Psoas muscle (tissue), 8 donors: Measurements from ENCODE around the gene DNM3. TPM values are rescaled to one million over a fixed set of nuclear protein-coding genes. Genes with fewer than 3 reads are reported as not detected.

ENCODE experiments used
- ATAC-seq, 4 donors: fragments of 200-7000 bp; cut with Tn5 transposase; one replicate each; pipeline ENCODE4 v1.9.1; 2020; ENCODE audit warnings: moderate library complexity in 3 of 4, mild to moderate bottlenecking in 2 of 4
- DNase-seq, 2 donors: peaks; one replicate each; pipeline ENCODE4 v3.0.0-alpha.2; 2020
- H3K27ac ChIP-seq: fragments of 200-600 bp; one replicate; pipeline ENCODE4 v1.8.0; 2022
- H3K27me3 ChIP-seq, 3 donors: fragments of 200-600 bp in 1 of 3; one replicate each; pipeline versions ENCODE4 v1.6.1 to v1.8.0; 2013 to 2022; ENCODE audit warnings: low read length in 2 of 3, mild to moderate bottlenecking in 2 of 3, moderate library complexity in 1 of 3; ENCODE audit not compliant: insufficient read depth in 3 of 3
- H3K36me3 ChIP-seq, 2 donors: fragments of 200-600 bp in 1 of 2; one replicate each; pipeline versions ENCODE4 v1.6.1 to v1.8.0; 2013 to 2022; ENCODE audit warnings: low read depth in 1 of 2, mild to moderate bottlenecking in 1 of 2, moderate library complexity in 1 of 2; ENCODE audit not compliant: insufficient read depth in 1 of 2
- H3K4me1 ChIP-seq: fragments of 200-600 bp; one replicate; pipeline ENCODE4 v1.8.0; 2022
- H3K4me3 ChIP-seq: fragments of 200-600 bp; one replicate; pipeline ENCODE4 v1.8.0; 2022; ENCODE audit warnings: mild to moderate bottlenecking
- H3K9me3 ChIP-seq: fragments of 200-600 bp; one replicate; pipeline ENCODE4 v1.8.0; 2022
- CTCF ChIP-seq: fragments of 200-600 bp; IDR thresholded peaks from one replicate; pipeline ENCODE4 v1.8.0; 2022; ENCODE audit warnings: antibody characterized with exemption
- WGBS, 3 donors: extraction: QIAGEN DNeasy Blood & Tissue Kit; methylation state at CpG; one replicate each; pipeline versions ENCODE4 v1.1.6 to v1.1.7; 2013; 5-methylcytosine and 5-hydroxymethylcytosine counted together
- intact Hi-C, 2 donors: fragments of 100-400 bp; cut with DNase I; formaldehyde crosslinking; loops; one replicate each; pipeline versions ENCODE4 v1.11.0 to v1.14.2; 2022
- polyA plus RNA-seq, 3 donors: library from polyadenylated mRNA; stranded (reverse); fragments of 200-250 nt; gene quantifications; one replicate each; pipeline ENCODE4 v1.2.3, GENCODE V29; 2013
- total RNA-seq, 4 donors: library from RNA; stranded (reverse); fragmentation: NEBNext Ultra II Directional in 2 of 4; extraction: Animal tissue kit (Norgen Biotek cat#: 25700) in 2 of 4; gene quantifications; one replicate each; pipeline versions ENCODE4 v1.2.1 to v1.2.4, GENCODE V29; 2021 to 2023
- donor health status: healthy with polysubstance abuse.
- donor health status: DM: no; HTN: no; CAD: no; lungs with moderate emphysema.
- donor health status: Bipolar disorder and iron deficiency.
- donor health status: healthy.
- donor health status: DM: yes; HTN: yes; CAD: no.
- donor health status: DM: no; HTN: no; CAD: no.
- donor health status: DM: no; HTN: no; CAD: no.
- donor health status: DM: yes; HTN: yes; CAD: no.

The DNM3 gene
- total and polyA plus RNA-seq, 7 donors = 0.31 to 1.0 (median 0.77) TPM

- Histone ChIP-seq H3K27me3 (no peaks in the 10 kb centered on the region), H3K4me1 (no peaks in the 10 kb centered on the region), H3K9me3 (no peaks in the 10 kb centered on the region), H3K36me3 (no peaks in the 10 kb centered on the region), H3K4me3 (no peak overlapping the region), H3K27ac (no peak overlapping the region)
- WGBS, 3 donors = 35 to 54% (median 43%) methylated on average over 1 of the region's 1 CpG
- no peak for ATAC-seq
- TF ChIP-seq CTCF = no peak
- DNase-seq = no peak
- intact Hi-C loops = no loop called here
Measured at GRCh38 chr1:172083191-172083590, 241.9 kb downstream of the DNM3 start.

GRCh38 chr1:172084876-172085275 lies 243.6 kb downstream of the DNM3 start:
- no peak overlapping the region for H3K27ac ChIP-seq
- no peak overlapping the region for H3K4me3 ChIP-seq
- no peak for TF ChIP-seq CTCF
- intact Hi-C loops = no loop called here
- no peaks in the 10 kb centered on the region for H3K9me3 ChIP-seq
- no peaks in the 10 kb centered on the region for H3K27me3 ChIP-seq
- no peak for DNase-seq
- 30 to 36% (median 32%) methylated on average over 2 of the region's 2 CpGs for WGBS, 3 donors
- ATAC-seq = no peak
- no peaks in the 10 kb centered on the region for H3K36me3 ChIP-seq
- no peaks in the 10 kb centered on the region for H3K4me1 ChIP-seq

GRCh38 chr1:172085317-172085716 lies 244.0 kb downstream of the DNM3 start:
- intact Hi-C loops = no loop called here
- no peak for ATAC-seq
- Histone ChIP-seq H3K4me1 (no peaks in the 10 kb centered on the region), H3K36me3 (no peaks in the 10 kb centered on the region), H3K9me3 (no peaks in the 10 kb centered on the region), H3K27me3 (no peaks in the 10 kb centered on the region), H3K4me3 (no peak overlapping the region), H3K27ac (no peak overlapping the region)
- TF ChIP-seq CTCF = no peak
- DNase-seq = no peak
- WGBS, 3 donors = 24 to 57% (median 42%) methylated on average over 3 of the region's 3 CpGs

- no peaks in the 10 kb centered on the region for H3K9me3 ChIP-seq
- H3K4me3 ChIP-seq = no peak overlapping the region
- H3K4me1 ChIP-seq = no peaks in the 10 kb centered on the region
- DNase-seq (no peak), ATAC-seq (no peak)
- H3K36me3 ChIP-seq = no peaks in the 10 kb centered on the region
- no peak overlapping the region for H3K27ac ChIP-seq
- intact Hi-C loops = no loop called here
- H3K27me3 ChIP-seq = no peaks in the 10 kb centered on the region
- WGBS, 3 donors = 81 to 88% (median 85%) methylated on average over 2 of the region's 2 CpGs
- TF ChIP-seq CTCF = no peak
Measured at GRCh38 chr1:172086137-172086536, 244.8 kb downstream of the DNM3 start.

GRCh38 chr1:172088256-172088655 lies 247.0 kb downstream of the DNM3 start:
- ATAC-seq = no peak
- intact Hi-C loops = no loop called here
- Histone ChIP-seq H3K9me3 (no peaks in the 10 kb centered on the region), H3K4me1 (no peaks in the 10 kb centered on the region), H3K36me3 (no peaks in the 10 kb centered on the region), H3K27me3 (no peaks in the 10 kb centered on the region), H3K4me3 (no peak overlapping the region), H3K27ac (no peak overlapping the region)
- no peak for TF ChIP-seq CTCF
- no peak for DNase-seq
- WGBS, 3 donors = 29 to 59% (median 32%) methylated on average over 1 of the region's 1 CpG
